Stimulated activated CD4-positive, alpha-beta T cell treated with anti-CD3 and anti-CD28 coated beads, Interleukin-15, amount 100 ng/mL, for 48 hours (primary cell): ENCODE measurements around the gene THEMIS2.
"Not testable (repeated sequence)": the region's sequence is repeated elsewhere in the genome, so short reads cannot be mapped to it uniquely, and the experiment has no call there.

ENCODE experiments used
- DNase-seq, 2 donors: peaks; one replicate each; pipeline ENCODE4 v3.0.0-alpha.2; 2020; ENCODE audit warnings: low read depth in 2 of 2

Gene THEMIS2

DNA sequence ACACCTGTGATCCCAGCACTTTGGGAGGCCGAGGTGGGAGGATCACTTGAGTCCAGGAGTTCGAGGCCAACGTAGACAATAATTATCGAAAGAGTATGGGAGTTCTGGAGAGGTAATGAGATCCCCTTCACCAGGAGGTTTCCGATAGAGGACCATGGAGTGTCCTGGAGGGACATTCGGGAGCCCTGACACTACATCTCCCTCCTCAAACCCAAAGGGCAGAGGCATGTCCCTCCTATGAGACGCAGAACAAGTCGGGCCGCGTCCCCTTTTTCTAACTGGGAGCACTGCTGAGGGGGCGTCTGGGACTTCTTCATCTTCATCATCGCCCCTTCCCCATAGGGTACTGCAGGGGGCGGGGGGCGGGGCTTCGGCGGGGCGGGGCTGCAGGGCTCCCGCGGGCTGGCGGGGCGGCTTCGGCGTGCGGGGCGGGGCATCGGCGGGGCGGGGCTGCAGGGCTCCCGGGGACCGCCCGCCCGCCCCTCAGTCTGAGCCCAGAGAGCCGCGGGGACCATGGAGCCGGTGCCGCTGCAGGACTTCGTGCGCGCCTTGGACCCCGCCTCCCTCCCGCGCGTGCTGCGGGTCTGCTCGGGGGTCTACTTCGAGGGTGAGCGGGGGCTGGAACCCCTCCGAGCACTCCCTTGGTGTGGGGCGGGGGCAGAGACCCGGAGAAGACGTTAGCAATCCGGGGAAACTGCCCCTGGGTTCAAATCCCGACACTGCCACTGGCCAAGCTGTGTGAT is at the start of gene THEMIS2:
THEMIS2 (plus strand) TSS at position 486 of the 743 bp plus-strand sequence; CDS start at position 514, 28 bp downstream.
- DNase-seq = peak; percentile 54 to 77

DNA sequence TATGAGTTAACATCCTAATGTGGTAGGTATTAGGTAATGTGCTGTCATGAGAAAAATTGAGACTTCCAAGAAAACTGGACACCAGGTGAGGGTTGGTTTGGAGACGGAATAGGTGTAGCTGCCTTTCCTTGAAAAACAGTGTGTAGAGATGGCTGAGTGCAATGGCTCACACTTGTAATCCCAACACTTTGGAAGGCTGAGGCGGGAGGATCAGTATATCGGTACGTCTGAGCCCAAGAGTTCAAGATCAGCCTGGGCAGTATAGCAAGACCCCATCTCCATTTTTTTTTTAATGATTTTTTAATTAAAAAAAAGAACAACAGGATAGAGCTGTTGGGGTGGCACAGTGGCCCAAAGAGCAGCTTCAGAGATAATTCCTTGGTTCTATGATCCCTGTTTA is 48.6 kb upstream of the THEMIS2 start:
- DNase-seq = no peak

DNA sequence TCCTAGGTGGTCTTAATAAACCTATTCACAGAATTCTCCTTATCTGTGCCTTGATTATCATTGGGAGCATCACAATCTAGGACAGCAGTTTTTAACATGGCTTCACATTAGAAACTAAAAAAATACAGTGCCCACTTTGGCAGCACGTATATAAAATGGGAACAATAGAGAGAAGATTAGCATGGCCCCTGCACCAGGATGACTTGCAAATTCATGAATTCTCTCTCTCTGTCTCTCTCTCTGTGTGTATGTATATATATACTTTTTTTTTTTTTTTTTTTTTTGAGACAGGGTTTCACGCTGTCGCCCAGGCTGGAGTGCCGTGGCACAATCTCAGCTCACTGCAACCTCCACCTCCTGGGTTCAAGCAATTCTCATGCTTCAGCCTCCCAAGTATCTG is 47.9 kb upstream of the THEMIS2 start:
- no peak for DNase-seq

DNA sequence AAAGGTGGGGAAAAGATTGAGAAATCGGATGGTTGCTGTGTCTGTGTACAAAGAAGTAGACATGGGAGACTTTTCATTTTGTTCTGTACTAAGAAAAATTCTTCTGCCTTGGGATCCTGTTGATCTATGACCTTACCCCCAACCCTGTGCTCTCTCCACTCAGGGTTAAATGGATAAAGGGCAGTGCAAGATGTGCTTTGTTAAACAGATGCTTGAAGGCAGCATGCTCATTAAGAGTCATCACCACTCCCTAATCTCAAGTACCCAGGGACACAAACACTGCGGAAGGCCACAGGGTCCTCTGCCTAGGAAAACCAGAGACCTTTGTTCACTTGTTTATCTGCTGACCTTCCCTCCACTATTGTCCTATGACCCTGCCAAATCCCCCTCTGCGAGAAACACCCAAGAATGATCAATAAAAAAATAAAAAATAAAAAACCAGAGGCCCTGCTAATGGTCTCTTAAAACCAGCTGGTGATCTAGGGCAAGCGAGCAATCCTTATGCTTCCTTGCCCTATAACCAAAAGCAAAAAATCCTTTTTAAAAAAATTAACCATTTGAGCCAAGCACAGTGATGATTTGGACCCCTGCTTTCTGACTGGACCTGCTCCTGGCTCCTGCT is 42.9 kb upstream of the THEMIS2 start:
- DNase-seq = not testable (repeated sequence)

DNA sequence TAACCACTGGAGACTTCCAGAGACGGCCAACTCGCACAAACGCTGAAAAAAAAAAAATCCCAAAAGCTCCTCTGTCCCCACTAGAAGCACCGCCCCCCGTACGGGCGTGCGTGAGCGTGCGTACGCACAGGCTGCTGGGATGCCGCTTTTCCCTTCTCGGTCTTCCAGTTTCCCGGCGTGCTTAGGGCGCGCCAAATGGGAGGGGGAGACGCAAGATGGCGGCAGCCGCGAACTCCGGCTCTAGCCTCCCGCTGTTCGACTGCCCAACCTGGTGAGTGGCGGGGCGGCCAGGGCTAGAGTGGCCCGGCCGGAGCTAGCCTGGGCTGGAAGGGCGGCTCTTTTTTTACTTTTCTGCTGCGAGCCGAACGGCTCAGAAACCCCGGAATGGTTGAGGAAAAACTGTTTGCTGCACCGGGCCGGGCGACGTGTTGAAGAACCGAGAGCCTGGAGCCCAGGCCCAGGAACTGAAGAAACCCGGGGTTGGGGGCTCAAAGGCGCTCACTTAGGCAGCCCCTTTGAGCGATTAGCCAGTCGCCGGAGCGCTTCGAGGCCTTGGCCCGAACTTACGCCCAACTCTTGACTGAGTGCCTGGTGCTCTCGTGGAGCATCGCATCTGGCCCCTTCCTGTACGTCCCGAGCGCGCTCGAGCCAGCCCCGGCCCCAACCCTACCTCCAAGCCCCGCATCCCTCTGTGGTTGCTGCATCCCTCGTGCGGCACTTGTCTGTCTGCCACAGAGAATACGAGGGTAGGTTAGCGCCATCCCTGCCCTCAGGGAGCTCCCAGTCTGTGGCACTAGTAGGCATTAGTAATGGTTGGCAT is 41.5 kb upstream of the THEMIS2 start, which contains the start of gene PPP1R8:
PPP1R8 (plus strand) TSS at position 162 of the 820 bp plus-strand sequence; CDS start at position 216, 54 bp downstream.
- DNase-seq = peak; percentile 84 to 89

DNA sequence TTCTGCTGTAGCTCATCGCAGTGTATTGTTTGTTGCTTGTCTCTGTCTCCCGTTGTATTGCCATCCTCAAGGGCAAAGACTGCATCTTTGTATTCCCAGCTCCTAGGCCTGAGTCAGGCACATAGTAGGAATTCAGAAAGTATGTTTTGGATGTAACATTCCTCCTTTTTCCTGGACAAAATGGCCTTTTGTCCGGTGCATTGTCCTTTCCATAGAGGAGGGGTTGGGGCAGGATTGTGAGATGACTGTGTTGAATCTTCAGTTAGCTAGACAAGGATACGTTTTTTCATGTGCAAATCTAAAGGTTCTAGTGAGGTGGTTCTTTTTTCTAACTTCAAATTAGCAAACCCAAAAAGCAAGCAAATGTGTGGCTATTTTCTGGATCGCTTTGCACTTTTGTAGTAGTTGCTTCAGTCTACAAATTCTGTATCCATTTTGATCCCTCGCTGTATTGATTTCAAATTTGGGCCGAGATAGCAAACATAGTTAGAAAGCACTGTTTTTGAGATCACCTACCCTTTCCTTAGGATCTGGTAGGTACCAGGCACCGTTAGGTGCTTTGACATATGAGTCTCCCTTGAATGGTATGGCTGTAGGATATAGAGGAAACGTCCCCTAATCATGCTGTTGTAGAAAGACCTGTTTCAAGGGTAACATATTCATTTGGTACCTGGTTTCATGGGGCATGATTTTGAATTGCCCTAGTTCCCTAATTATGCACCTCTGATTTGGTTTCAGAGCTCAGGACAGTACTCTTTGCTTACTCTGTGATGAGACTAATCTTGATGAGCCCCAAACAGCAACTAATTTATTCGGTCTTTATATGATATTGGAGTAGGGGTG is 40.6 kb upstream of the THEMIS2 start:
- no peak for DNase-seq

DNA sequence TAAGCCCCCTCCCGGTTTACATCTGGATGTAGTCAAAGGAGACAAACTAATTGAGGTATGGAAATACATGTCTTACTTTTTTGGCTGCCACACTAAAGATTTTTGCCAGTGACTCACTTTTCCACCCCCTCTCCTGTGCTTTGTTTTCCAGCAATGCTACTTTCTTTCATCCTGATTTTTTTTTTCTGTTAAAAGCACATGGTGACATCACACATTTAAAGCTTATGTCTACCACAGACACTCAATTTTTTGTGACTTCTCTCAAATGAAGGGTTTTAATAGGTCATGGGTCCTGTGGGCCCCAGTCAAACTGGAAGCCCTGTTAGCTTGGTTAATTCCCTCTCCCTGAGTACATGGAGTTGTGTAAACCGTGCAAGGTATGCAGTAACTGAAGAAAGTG is 39.6 kb upstream of the THEMIS2 start:
- DNase-seq = no peak

DNA sequence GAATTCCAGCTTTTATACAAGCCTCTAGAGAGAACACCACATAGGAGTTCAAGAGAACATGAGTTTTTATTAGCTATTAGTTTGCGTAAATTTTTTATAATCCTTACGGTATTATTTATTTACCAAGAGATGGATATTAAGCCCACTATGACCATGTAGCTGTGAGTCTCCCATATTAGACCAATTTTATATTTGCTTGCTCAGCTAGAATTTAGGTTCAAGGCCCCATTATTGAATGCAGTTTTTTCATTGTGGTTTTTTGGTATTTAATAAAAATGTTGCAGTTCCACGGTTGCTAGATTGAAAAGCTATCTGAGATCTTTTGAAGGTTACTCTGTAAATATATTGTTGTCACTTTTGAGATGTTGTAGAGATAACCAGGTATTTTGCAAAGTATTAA is 38.9 kb upstream of the THEMIS2 start:
- no peak for DNase-seq

DNA sequence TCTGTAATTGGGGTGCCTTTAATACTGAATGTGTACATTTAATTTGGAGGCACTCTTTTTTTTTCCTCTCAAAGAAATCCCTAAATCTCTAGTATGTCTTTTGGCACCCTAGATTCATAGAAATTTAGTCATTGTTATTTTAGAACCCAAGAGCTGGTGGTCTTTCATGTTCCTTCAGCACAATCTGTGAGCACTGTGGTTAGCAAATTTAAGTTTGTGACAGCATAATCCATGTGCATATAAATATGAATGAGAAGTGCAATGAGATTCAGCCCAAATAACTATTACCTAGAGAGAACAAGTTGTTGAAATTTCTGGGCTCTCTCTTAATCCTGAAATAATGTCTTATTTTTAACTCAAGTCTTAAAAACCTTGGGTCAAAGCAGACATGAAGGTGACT is 37.3 kb upstream of the THEMIS2 start:
- DNase-seq = no peak

DNA sequence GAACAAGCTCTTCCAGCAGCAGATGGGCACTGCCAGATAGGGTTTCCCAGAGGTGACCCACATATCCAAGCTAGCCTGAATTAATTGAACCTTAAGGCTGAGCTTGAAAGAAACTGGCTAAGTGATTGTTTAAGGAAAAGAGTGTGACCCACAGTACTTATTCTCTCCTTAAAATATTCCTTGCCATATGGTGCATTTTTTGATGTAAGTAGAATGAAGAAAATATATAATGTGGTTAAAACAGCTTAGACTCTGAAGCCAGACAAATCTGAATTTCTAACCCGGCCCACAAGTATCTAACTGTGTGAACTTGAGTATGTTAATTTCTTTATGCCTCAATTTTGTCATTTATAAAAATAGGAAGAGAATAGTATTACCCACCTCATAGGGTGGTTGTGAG is 36.8 kb upstream of the THEMIS2 start:
- DNase-seq = no peak

DNA sequence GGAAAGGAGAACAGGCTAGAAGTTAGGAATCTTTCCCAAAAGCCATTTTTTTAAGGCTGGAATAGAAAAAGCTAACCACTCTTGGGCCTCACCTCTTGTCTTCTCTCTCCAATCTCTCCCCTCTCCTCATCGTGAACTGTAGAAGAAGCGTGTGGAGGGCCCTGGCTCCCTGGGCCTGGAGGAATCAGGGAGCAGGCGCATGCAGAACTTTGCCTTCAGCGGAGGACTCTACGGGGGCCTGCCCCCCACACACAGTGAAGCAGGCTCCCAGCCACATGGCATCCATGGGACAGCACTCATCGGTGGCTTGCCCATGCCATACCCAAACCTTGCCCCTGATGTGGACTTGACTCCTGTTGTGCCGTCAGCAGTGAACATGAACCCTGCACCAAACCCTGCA is 22.4 kb upstream of the THEMIS2 start:
- no peak for DNase-seq

DNA sequence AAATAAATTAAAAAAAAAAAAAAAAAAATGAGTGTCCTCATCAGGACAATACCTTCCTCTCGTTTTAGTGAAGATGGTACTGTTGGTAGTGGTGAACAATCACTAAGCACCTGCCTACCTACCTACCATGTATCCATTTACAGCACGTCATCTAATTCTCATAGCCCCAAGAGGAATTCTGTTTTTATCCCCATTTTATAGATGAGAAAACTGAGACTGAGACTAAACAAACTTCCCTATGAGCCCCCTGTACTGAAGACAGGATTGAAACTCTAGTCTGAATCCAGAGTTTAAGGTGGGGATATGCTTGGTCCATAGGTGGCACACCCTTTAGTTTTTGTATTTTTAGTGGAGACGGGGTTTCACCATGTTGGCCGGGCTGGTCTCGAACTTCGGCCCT is 17.3 kb upstream of the THEMIS2 start:
- no peak for DNase-seq

DNA sequence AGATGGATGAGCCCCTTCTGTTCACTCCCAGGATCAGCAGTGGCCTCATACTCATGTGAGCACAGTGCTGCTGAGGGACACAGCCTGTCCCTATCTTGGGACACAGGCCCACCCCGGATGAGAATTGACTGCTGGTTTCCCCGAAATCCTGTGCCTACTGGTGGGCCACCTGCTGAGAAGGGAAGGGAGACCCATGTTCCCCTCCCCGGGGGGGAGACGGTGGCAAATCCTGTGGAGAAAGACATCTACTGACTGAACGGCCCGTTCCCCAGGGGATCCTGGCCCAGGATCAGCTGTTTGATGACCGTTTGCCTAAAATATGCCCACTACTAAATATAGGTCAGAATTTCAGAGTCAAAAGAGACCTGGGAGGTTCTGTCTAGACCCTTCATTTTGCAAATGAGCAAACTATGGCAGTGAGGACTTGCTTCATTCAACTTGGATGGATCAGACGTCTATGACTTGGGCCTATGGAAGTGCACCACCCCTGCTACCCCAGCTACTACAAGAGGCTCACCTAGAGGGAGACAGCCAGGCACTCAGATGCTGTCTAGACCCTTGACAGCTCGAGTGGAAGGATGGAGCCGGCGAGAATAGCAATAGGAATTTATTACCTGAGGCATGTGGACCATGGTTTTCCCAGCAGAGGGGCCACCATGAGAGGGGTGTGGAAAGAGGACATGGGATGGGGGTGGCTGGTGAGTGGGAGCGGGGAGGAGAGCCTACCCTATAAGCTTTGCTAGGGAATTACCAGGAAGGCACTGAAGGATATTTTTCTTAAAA is 15.6 kb upstream of the THEMIS2 start:
- no peak for DNase-seq

DNA sequence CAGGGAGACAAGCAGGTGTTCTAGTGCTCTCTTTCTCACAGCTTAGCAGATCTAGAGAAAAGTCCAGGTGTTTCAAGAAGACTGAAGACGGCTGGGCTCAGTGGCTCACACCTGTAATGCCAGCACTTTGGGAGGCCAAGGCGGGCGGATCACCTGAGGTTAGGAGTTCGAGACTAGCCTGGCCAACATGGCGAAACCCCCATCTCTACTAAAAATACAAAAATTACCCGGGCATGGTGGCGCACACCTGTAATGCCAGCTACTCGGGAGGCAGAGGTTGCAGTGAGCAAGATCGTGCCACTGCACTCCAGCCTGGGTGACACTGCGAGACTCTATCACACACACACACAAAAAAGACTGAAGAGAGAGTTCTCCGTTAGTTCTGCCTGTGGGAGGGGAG is 14.8 kb upstream of the THEMIS2 start:
- not testable (repeated sequence) for DNase-seq

DNA sequence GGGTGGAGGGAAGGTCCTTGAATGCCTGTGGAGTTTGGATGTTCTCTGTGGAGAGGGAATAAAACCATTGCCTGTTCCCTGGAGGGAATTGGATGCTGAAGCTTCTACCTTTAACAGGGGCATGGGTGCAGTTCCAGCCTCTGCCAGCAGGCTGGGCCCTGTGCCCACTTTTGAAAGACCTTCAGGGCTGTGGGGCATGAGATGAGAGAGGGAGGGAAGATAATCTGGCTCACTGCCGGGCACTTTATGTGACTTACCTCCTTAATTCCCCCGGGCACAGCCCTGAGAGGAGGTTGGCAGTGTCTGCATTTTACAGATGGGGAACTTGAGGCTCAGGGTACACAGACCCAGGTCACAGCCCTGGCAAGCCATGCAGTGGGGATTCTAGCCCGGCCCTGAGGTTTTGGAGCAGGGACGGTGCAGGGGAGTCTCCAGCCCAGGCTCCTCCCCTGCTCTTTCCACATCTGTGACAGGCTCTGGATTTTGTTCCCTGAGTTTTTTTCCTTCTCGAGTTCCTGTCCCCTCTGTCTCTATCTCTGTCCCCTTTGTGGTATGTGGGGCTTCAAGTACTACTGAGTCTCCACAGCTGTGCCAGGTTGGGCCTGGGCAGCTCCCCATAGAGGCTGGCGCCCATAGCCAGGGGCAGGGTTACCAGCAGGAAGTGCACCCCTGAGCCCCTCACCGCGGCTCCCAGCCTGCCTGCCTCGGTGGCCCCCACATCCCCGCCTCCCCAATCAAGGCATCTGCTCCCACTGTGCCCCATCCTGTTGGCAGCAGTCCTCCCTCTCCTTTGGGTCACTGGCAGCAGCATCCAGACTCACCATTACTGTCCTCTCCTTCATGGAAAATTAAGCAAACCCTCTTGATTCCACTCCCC is 14.0 kb upstream of the THEMIS2 start:
- peak; percentile 59 to 74 for DNase-seq

DNA sequence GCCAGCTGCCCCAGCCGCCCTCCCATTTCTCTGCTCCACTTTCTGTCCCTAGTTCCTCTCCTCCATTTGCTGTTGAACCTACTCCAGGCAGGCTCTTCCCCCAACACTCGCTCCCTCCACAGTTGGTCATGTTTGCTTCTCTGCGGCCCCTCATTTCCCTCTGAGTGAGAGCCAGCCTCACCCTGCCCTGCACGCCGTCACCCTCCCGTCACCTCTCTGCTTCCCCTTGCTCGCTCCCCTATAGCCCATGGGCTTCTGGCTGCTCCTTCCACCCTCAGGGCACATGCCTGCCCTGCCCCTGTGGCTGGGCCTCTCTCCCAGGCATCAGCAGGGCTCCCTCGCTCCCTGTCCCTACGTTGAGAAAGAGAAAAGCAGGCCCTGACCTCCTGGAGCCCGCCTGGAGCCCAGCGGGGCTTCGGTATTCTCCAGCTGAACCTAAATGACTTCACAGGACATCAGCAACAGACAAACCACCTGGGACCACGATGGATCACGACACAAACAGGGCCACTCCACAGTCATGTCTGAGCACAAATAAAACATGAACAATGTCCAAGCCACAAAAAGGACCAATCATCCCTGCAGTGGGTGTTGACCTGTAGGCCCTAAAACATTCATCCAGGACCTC is 13.3 kb upstream of the THEMIS2 start:
- no peak for DNase-seq

DNA sequence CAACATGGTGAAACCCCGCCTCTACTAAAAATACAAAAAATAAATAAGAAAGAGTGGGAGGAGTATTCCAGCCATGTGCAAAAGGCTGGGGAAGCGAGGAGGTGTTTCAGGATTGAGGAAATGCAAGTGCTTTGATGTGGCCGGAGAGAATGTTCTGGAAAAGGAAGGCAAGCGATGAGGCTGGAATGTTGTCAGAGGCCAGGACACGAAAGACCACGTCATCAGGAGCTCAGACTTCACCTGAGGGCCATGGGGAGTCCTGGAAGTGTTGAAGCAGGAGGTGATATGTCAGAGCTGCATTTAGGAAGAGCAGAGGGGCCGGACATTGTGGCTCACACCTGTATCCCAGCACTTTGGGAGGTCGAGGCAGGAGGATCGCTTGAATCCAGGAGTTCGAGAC is 10.9 kb upstream of the THEMIS2 start:
- DNase-seq = no peak

DNA sequence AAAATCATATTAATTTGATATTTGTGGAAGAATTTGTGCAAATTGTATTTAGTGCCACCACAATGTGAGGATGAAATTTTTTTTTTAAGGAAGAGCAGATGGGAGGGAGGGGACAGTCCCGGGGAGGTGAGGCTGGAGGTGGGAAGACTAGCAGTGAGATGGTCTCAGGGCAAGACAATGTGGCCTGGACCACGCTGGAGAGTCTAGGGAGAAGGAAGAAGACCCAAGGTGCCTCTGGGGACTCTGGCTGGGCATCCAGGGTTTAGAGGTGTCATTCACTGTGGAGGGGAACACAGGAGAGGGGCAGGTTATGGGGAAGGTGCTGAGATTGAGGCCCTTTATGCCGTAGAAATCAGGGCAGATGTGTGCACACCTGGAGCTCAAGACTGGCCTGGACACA is 10.3 kb upstream of the THEMIS2 start:
- no peak for DNase-seq
